Measurements from ENCODE around the gene STXBP5.
A peak's percentile ranks its signal among the peaks of the same experiment; 100 is the strongest.

The STXBP5 gene

DNA sequence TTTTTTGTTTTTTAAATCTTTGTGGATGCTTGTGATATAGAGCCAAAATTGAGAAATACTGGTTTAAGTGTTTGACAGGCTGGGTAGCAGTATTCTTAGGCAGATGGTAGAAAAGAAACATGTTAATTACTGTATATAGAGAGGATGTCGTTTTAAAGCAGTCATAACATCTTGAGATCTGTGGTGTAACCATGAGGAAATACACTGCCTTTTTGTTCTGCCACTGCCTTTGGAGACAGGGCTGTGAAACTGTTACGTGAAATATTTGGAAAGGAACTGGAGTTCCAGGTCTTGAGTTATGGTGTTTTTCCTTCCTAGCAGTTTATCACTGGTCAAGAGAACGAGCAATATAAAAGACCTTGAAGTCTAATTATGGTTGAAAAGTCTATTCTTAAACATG, 19.5 kb downstream of the STXBP5 start:
- Histone ChIP-seq H3K27ac (no peak overlapping the region), H3K36me3 (peaks cover under 1 to 15% (median 5%) of the 10 kb centered on the region in 11 experiments; a peak in 12 of 22 replicates), H3K4me1 (peaks cover 0 to 13% (median 7%) of the 10 kb centered on the region in 10 experiments; a peak in 11 of 20 replicates), H3K9me3 (replicated peaks in 1 of 11) (no peaks in the 10 kb centered on the region), H3K4me3 (no peak overlapping the region), H3K4me2 (no peak overlapping the region), H3K27me3 (no peaks in the 10 kb centered on the region), H4K20me1 (peaks cover 0 to 9% (median 0%) of the 10 kb centered on the region in 11 experiments; a peak in 2 of 22 replicates), H3K9ac (no peak overlapping the region)
- TF ChIP-seq Cebpa-rat (IDR thresholded peaks at IDR 0.05), result no peak

DNA sequence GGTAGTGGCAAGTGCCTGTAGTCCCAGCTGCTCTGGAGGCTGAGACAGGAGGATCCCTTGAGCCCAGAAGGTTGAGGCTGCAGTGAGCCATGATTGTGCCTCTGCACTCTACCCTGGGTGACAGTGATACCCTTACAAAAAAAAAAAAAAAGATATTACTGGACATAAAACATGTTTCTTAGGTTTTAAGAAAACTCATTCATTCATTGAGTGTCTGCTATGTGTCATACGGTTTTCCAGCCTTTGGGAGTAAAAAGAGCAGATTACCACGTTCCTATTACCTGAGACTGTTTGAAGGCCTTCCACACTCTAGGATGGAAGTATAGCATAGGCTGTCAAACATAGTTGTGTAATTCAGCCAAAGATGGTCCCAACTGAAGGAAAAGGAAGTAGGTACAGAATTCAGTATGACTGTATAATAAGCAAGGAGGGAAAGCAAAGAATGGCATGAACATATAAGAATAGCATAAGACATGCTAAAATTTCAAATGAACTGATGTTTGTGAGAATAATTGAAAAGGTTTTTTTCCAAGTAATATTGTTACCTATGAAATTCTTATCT, 22.0 kb downstream of the STXBP5 start:
- Histone ChIP-seq H3K4me3 (no peak overlapping the region), H3K4me1 (peaks cover 0 to 13% (median 7%) of the 10 kb centered on the region in 10 experiments; a peak in 11 of 20 replicates), H3K9ac (no peak overlapping the region), H4K20me1 (peaks cover 0 to 6% (median 0%) of the 10 kb centered on the region in 11 experiments; a peak in 2 of 22 replicates), H3K27ac (no peak overlapping the region), H3K36me3 (peaks cover 0 to 15% (median 5%) of the 10 kb centered on the region in 11 experiments; a peak in 8 of 22 replicates), H3K4me2 (no peak overlapping the region), H3K9me3 (replicated peaks in 1 of 11) (no peaks in the 10 kb centered on the region), H3K27me3 (no peaks in the 10 kb centered on the region)
- no peak for TF ChIP-seq Cebpa-rat (IDR thresholded peaks at IDR 0.05)

DNA sequence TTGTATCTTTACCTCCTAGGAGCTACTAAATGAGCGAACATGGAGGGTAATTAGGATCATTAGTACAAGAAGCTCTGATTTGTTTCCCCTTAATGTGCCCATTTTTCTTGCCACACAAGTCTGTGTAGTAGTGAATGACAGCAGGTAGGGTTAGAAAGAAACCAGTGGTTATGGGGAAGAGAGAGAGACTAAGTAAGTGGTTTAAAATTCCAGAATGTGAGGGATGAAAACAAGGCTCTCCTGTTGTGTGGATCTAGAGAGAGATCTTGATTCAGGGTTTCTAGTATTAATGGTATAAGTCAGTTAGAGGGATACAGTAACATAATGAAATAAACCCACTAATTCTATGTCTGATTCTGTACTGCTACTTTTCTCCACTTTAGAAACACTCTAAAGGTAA, 22.7 kb downstream of the STXBP5 start:
- Histone ChIP-seq H3K4me2 (no peak overlapping the region), H3K4me3 (no peak overlapping the region), H3K9me3 (replicated peaks in 1 of 11) (no peaks in the 10 kb centered on the region), H3K27me3 (no peaks in the 10 kb centered on the region), H4K20me1 (peaks cover 0 to 6% (median 0%) of the 10 kb centered on the region in 11 experiments; a peak in 2 of 22 replicates), H3K9ac (no peak overlapping the region), H3K4me1 (peaks cover 0 to 9% (median 6%) of the 10 kb centered on the region in 10 experiments; a peak in 11 of 20 replicates), H3K36me3 (peaks cover 0 to 15% (median 5%) of the 10 kb centered on the region in 11 experiments; a peak in 8 of 22 replicates), H3K27ac (no peak overlapping the region)
- no peak for TF ChIP-seq Cebpa-rat (IDR thresholded peaks at IDR 0.05)

DNA sequence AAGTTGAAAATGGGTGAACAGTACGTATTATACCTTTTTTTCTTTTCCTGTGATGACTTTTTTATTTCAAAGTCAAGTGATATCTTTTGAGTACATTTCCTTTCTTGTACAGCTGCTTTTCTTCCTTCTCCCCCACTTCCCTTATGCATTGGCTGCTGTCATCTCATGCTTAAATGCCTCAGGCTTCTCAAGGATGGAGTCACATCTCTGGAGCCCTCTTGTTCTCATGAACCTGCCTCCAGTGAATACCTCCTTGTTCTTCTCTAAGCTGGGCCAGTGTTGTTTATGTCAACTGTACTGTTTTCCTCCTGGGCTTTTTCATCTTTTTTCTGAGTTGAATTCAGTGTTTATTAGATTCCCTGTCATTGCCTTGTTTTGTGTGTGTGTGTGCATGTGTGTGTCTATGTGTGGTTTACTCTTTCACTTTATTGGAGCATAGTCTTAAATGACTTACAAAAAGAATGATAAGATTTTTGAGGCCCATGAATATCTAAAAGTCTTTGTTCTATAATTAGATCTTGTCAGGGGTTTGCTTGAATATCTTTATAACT, 23.6 kb downstream of the STXBP5 start:
- 0 out of 22 replicates have a peak overlapping the region, but pooled peaks of 1 of the 11 experiments have one; percentile 7 for H3K4me2 ChIP-seq
- H4K20me1 ChIP-seq, result peaks cover 0 to 6% (median 0%) of the 10 kb centered on the region in 11 experiments; a peak in 2 of 22 replicates
- no peaks in the 10 kb centered on the region for H3K9me3 ChIP-seq (replicated peaks in 1 of 11)
- no peak overlapping the region for H3K9ac ChIP-seq
- H3K4me1 ChIP-seq, result peaks cover 0 to 9% (median 0%) of the 10 kb centered on the region in 10 experiments; a peak in 6 of 20 replicates
- H3K27ac ChIP-seq, result no peak overlapping the region
- H3K27me3 ChIP-seq, result no peaks in the 10 kb centered on the region
- no peak for TF ChIP-seq Cebpa-rat (IDR thresholded peaks at IDR 0.05)
- no peak overlapping the region for H3K4me3 ChIP-seq
- peaks cover 0 to 15% (median 3%) of the 10 kb centered on the region in 11 experiments; a peak in 7 of 22 replicates for H3K36me3 ChIP-seq

DNA sequence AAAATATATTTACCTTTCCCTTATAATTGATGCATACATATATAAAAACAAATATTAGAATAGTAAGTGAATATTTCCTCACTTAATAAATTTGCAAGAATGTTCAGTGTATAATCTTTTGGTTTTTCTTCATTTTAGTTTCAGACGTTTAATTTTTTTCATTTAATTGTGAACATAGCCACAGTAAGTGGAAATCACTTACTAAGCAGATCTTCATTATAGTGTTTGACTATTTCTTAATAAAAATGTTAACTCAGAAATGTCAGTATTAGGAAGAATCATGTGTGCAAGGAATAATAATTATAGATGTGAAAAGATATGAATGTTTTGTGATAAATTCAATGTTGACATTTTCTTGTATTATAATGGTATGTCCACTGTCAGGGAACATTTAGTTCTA, 27.4 kb downstream of the STXBP5 start:
- no peak overlapping the region for H3K4me3 ChIP-seq
- TF ChIP-seq Cebpa-rat (IDR thresholded peaks at IDR 0.05), result no peak
- no peak overlapping the region for H3K9ac ChIP-seq
- H3K27ac ChIP-seq, result no peak overlapping the region
- H3K9me3 ChIP-seq (replicated peaks in 1 of 11), result no peaks in the 10 kb centered on the region
- H3K27me3 ChIP-seq, result no peaks in the 10 kb centered on the region
- peaks cover 0 to 1% (median 0%) of the 10 kb centered on the region in 11 experiments; a peak in 2 of 22 replicates for H3K36me3 ChIP-seq
- H3K4me2 ChIP-seq, result no peak overlapping the region
- peaks cover 0 to 9% (median 0%) of the 10 kb centered on the region in 10 experiments; a peak in 6 of 20 replicates for H3K4me1 ChIP-seq
- peaks cover 0 to 6% (median 0%) of the 10 kb centered on the region in 11 experiments; a peak in 2 of 22 replicates for H4K20me1 ChIP-seq

DNA sequence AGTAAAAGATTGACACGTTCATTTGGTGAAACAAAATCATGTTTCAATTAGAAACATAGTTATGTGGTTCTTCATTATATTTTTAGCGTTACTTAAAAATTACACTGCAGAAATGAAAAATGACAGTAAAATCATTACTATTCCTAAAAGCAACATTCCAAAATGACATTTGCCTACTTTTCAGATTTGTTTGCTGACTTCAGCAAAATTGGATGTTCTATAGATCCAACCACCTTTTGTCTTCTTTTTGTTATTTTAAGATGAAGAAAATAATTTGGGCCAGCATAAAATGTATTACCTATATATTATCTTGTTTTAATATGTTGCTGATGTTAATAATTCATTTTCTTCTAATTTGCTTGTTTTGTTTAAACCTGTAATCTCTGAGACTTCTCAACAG, 30.5 kb downstream of the STXBP5 start:
- no peak for TF ChIP-seq Cebpa-rat (IDR thresholded peaks at IDR 0.05)
- Histone ChIP-seq H3K9me3 (replicated peaks in 1 of 11) (no peaks in the 10 kb centered on the region), H3K4me1 (no peaks in the 10 kb centered on the region), H3K27me3 (no peaks in the 10 kb centered on the region), H3K4me3 (no peak overlapping the region), H3K9ac (no peak overlapping the region), H4K20me1 (0 out of 22 replicates have a peak, but pooled peaks cover 0 to 3% (median 0%) of the 10 kb centered on the region in 11 experiments), H3K36me3 (peaks cover 0 to 17% (median 0%) of the 10 kb centered on the region in 11 experiments; a peak in 7 of 22 replicates), H3K27ac (no peak overlapping the region), H3K4me2 (no peak overlapping the region)

DNA sequence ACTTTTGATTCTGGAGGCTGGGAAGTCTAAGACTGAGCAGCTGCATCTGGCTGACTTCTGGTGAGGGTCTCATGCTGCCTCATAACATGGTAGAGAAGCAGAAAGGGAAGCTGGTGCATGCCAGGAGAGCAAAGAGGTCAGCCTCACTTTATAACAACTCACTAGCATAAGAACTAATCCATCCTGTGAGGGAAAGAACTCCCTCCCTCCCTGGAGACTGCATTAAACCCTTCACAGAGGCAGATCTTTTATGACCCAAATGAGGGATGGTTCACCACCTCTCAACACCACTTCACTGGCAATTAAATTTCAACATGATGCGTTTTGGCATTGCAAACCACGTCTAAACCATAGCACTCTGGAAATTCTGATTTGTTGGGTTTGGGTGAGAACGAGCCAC, 33.9 kb downstream of the STXBP5 start:
- no peak overlapping the region for H3K27ac ChIP-seq
- no peak for TF ChIP-seq Cebpa-rat (IDR thresholded peaks at IDR 0.05)
- no peaks in the 10 kb centered on the region for H3K9me3 ChIP-seq (replicated peaks in 1 of 11)
- H3K27me3 ChIP-seq, result no peaks in the 10 kb centered on the region
- H3K4me3 ChIP-seq, result no peak overlapping the region
- no peaks in the 10 kb centered on the region for H4K20me1 ChIP-seq
- H3K36me3 ChIP-seq, result peaks cover 0 to 42% (median 6%) of the 10 kb centered on the region in 11 experiments; a peak in 11 of 22 replicates
- H3K9ac ChIP-seq, result no peak overlapping the region
- H3K4me2 ChIP-seq, result no peak overlapping the region
- no peaks in the 10 kb centered on the region for H3K4me1 ChIP-seq

DNA sequence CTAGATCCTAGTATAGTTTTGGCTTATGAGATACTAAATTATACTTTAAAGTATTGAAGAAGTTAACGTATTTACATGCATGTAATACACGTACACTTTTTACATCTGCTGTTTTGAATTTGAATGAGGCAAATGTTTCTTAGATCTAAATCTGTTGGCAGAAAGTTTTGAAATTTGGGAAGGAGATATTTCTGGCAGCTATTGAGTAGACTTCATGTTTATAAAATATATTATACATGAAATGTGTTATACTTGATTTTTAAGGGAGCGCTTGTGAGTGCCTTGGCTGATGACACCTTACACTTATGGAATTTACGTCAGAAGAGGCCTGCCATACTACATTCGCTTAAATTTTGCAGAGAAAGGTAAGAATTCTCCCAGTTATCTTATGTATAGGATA, 34.7 kb downstream of the STXBP5 start:
- Histone ChIP-seq H3K4me1 (no peaks in the 10 kb centered on the region), H3K4me3 (no peak overlapping the region), H3K27ac (no peak overlapping the region; a peak in 1 of 22 replicates), H4K20me1 (no peaks in the 10 kb centered on the region), H3K4me2 (no peak overlapping the region), H3K36me3 (peaks cover 0 to 46% (median 6%) of the 10 kb centered on the region in 11 experiments; a peak in 11 of 22 replicates), H3K9ac (no peak overlapping the region), H3K27me3 (no peaks in the 10 kb centered on the region), H3K9me3 (replicated peaks in 1 of 11) (no peaks in the 10 kb centered on the region)
- no peak for TF ChIP-seq Cebpa-rat (IDR thresholded peaks at IDR 0.05)

DNA sequence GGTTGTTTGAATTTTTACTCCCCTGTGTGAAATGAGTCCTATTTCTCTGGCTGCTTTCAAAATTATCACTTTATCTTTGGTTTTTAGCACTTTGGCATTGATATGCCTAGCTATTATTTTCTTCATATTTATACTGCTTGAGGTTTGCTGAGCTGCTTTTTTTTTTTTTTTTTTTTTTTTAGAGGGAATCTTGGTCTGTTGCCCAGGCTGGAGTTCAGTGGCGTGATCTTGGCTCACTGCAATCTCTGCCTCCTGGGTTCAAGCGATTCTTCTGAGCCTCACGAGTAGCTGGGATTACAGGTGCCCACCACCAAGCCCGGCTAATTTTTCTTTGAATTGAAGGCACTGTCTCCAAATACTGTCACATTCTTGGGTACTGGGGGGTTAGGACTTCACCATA, 40.6 kb downstream of the STXBP5 start:
- Histone ChIP-seq H4K20me1 (no peaks in the 10 kb centered on the region), H3K36me3 (peaks cover 0 to 68% (median 11%) of the 10 kb centered on the region in 11 experiments; a peak in 14 of 22 replicates), H3K9me3 (replicated peaks in 1 of 11) (no peaks in the 10 kb centered on the region), H3K4me1 (no peaks in the 10 kb centered on the region), H3K27ac (no peak overlapping the region), H3K27me3 (no peaks in the 10 kb centered on the region), H3K9ac (no peak overlapping the region), H3K4me3 (no peak overlapping the region), H3K4me2 (no peak overlapping the region)
- no peak for TF ChIP-seq Cebpa-rat (IDR thresholded peaks at IDR 0.05)

All from BLaER1 treated with 17β-estradiol and CSF1 and Interleukin-3, amounts not matched to agents 10 nM and 100 nM (cell line).